Neuronal stem cell (in vitro differentiated cells): ENCODE measurements around the gene PKNOX2.
A peak's percentile ranks its signal among the peaks of the same experiment; 100 is the strongest.

Experiments
- DNase-seq: peaks from one replicate; pipeline ENCODE4 v3.0.0-alpha.2; 2013; ENCODE audit warnings: low spot score
- H2AFZ ChIP-seq: one replicate; pipeline ENCODE4 v1.6.1; 2013; ENCODE audit warnings: mild to moderate bottlenecking, low read length, inconsistent platforms
- H2AK5ac ChIP-seq: 2 replicates; pipeline ENCODE4 v1.6.1; 2013; ENCODE audit warnings: low read depth, mild to moderate bottlenecking, inconsistent platforms, low read length, moderate library complexity, mixed read lengths
- H2BK120ac ChIP-seq: 2 replicates; pipeline ENCODE4 v1.6.1; 2013; ENCODE audit warnings: low read depth, mild to moderate bottlenecking, inconsistent platforms, low read length, moderate library complexity, mixed read lengths
- H2BK12ac ChIP-seq: one replicate; pipeline ENCODE4 v1.6.1; 2013; ENCODE audit warnings: low read length, inconsistent platforms
- H2BK15ac ChIP-seq: 2 replicates; pipeline ENCODE4 v1.6.1; 2013; ENCODE audit warnings: mild to moderate bottlenecking, low read length, inconsistent platforms, mixed read lengths
- H2BK5ac ChIP-seq: one replicate; pipeline ENCODE4 v1.6.1; 2013; ENCODE audit warnings: inconsistent platforms, mild to moderate bottlenecking, low read length, moderate library complexity
- H3K14ac ChIP-seq: one replicate; pipeline ENCODE4 v1.6.1; 2013; ENCODE audit warnings: low read length, inconsistent platforms
- H3K18ac ChIP-seq: 2 replicates; pipeline ENCODE4 v1.6.1; 2013; ENCODE audit warnings: low read length, inconsistent platforms
- H3K23ac ChIP-seq: 2 replicates; pipeline ENCODE4 v1.6.1; 2013; ENCODE audit warnings: low read depth, mild to moderate bottlenecking, mixed read lengths, low read length, inconsistent platforms; ENCODE audit not compliant: poor library complexity
- H3K27ac ChIP-seq: replicated peaks from 3 replicates; pipeline ENCODE4 v1.5.1; 2013; ENCODE audit warnings: low read length, inconsistent platforms
- H3K27me3 ChIP-seq, 3 experiments: 2 replicates each; pipeline ENCODE4 v1.6.1; 2013; ENCODE audit warnings: low read length in 3 of 3, mild to moderate bottlenecking in 2 of 3, inconsistent platforms in 1 of 3, low read depth in 1 of 3, mixed read lengths in 1 of 3, moderate library complexity in 1 of 3; ENCODE audit not compliant: control insufficient read depth in 3 of 3, insufficient read depth in 3 of 3
- H3K36me3 ChIP-seq, 2 donors: replicated peaks in 1 of 2; 2 replicates each; pipeline ENCODE4 v1.6.1; 2013; ENCODE audit warnings: low read length in 2 of 2; ENCODE audit not compliant: control insufficient read depth in 2 of 2, insufficient read depth in 2 of 2
- H3K4ac ChIP-seq: 2 replicates; pipeline ENCODE4 v1.6.1; 2013; ENCODE audit warnings: inconsistent platforms, mild to moderate bottlenecking, low read length, moderate library complexity
- H3K4me1 ChIP-seq, 2 donors: 1 replicate in 1 of 2; 2 replicates in 1 of 2; pipeline ENCODE4 v1.6.1; 2013; ENCODE audit warnings: low read length in 2 of 2, low read depth in 1 of 2; ENCODE audit not compliant: control insufficient read depth in 2 of 2, insufficient read depth in 1 of 2
- H3K4me2 ChIP-seq: one replicate; pipeline ENCODE4 v1.6.1; 2013; ENCODE audit warnings: mild to moderate bottlenecking, low read length, inconsistent platforms; ENCODE audit not compliant: insufficient read depth, poor library complexity, severe bottlenecking
- H3K4me3 ChIP-seq, 2 donors: 2 replicates each; pipeline ENCODE4 v1.5.1; 2013; ENCODE audit warnings: low read length in 2 of 2, mild to moderate bottlenecking in 2 of 2, inconsistent platforms in 1 of 2, moderate library complexity in 1 of 2
- H3K79me1 ChIP-seq: one replicate; pipeline ENCODE4 v1.6.1; 2013; ENCODE audit warnings: low read depth, mild to moderate bottlenecking, inconsistent platforms, low read length, moderate library complexity
- H3K9ac ChIP-seq: one replicate; pipeline ENCODE4 v1.6.1; 2013; ENCODE audit warnings: mild to moderate bottlenecking, low read depth, low read length, inconsistent platforms; ENCODE audit not compliant: poor library complexity
- H3K9me3 ChIP-seq, 2 donors: replicated peaks in 1 of 2; 2 replicates each; pipeline versions ENCODE3 to v1.6.1; 2013; ENCODE audit warnings: low read length in 2 of 2, mild to moderate bottlenecking in 2 of 2, inconsistent platforms in 1 of 2, low read depth in 1 of 2, mixed read lengths in 1 of 2, moderate library complexity in 1 of 2; ENCODE audit not compliant: control insufficient read depth in 2 of 2, insufficient read depth in 1 of 2
- H4K8ac ChIP-seq: one replicate; pipeline ENCODE4 v1.6.1; 2013; ENCODE audit warnings: low read depth, mild to moderate bottlenecking, inconsistent platforms, low read length, moderate library complexity
- H4K91ac ChIP-seq: one replicate; pipeline ENCODE4 v1.6.1; 2013; ENCODE audit warnings: low read length, low read depth, mild to moderate bottlenecking, inconsistent platforms; ENCODE audit not compliant: poor library complexity
- WGBS, 2 donors: extraction: QIAGEN DNeasy Blood & Tissue Kit; methylation state at CpG; one replicate each; pipeline ENCODE4 v1.1.7; 2013; ENCODE audit warnings: missing lambda C conversion rate in 2 of 2, mixed read lengths in 1 of 2; ENCODE audit not compliant: insufficient read length in 2 of 2, insufficient replicate concordance in 1 of 2; ENCODE audit errors: extremely low coverage in 2 of 2; 5-methylcytosine and 5-hydroxymethylcytosine counted together

Gene PKNOX2

DNA sequence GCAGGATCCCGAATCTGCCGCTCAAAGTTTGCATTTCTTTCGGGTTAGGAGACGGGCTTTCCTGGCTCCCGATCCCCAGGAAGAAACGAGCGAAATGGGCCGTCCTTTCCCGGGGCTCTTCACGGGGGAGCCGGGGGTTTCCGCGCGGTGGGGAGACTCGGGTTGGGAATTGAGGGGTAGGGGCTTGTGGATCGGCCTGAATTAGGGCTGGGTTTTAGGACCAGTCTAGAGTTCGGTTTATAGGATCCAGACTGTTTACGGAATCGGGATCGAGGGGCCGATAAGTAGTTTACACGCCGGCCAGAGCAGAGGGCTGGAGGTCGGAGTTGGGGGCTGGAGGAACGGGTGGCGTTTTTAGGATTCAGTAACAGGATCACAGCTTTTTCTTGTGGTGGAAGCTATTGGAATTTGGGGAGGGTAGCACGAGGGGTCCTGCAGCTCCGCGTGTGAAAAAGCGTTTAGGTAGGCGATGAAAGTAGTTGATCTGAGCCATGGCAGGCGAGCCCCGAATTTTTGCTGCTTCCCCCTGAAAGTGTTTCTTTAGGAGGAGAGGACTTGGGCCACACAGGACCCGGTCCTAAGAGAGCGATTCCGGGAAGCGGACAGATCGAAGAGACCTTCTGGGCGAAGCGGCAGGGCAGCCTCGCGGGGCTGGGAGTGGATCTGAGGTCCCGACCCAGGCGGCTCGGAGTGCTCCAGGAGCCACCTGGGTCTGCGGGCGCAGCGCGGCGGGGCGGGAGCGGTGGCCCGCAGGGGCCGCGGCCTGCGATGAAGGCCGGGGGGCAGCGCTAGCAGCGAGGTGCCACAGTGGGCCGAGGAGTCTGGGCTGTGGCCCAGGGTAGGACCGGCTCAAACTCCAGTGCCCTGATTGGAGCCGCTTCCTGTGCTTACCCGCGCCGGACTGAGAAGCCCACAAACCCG lies 1.6 kb downstream of the PKNOX2 start:
- peaks cover 42 to 44% of the 10 kb centered on the region in 2 donors for H3K4me1 ChIP-seq

DNA sequence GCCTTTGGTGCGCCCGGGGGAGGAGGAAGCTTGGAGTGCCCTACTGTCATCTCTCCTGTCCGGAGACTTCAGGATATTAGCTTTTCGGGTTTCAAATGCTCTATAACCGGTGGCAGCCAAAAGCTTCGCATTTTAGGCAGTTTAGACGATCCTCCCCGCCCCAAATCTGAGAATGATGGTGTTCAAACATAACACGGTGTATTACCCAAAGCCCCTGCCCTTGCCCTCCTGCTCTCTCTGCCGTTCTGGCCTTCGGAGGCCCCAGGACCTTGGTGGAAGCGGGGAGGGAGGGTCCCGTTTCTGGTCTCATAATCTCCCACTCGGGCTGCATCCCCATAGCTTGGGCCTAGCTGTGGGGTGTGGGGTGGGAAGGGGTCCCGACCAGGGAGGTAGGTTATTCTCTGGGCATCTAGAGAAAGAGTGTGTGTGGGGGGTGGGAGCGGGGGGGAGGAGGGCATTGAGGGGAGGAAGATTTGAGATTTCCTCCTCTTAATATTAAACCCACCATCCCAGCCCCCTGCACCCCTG lies 2.3 kb downstream of the PKNOX2 start:
- Histone ChIP-seq H2BK120ac (peak overlapping the region; percentile 62), H3K36me3 (peaks cover 0 to 15% of the 10 kb centered on the region in 2 donors), H3K9me3 (peaks cover 0 to under 1% of the 10 kb centered on the region in 2 donors), H3K4me1 (peaks cover 44 to 49% of the 10 kb centered on the region in 2 donors), H3K79me1 (peaks cover 13% of the 10 kb centered on the region), H3K4me3 (peak overlapping the region; percentile 77 to 94), H2AFZ (no peak overlapping the region), H4K8ac (no peak overlapping the region), H3K4me2 (peak overlapping the region; percentile 96), H2BK15ac (peak overlapping the region; percentile 87), H4K91ac (peak overlapping the region; percentile 68), H3K27ac (no peak overlapping the region), H2BK5ac (peak overlapping the region; percentile 62), H3K23ac (no peak overlapping the region), H3K14ac (peak overlapping the region; percentile 59), H2AK5ac (peak overlapping the region; percentile 63), H3K4ac (peak overlapping the region; percentile 77), H2BK12ac (peak overlapping the region; percentile 34), H3K9ac (peak overlapping the region; percentile 97), H3K18ac (peak overlapping the region; percentile 97), H3K27me3 (no peaks in the 10 kb centered on the region)
- WGBS, 2 donors, result no CpG with 5 or more reads among the region's 16 CpGs
- peak; percentile 24 for DNase-seq

More for the DNA sequence above, 1.6 kb downstream of the PKNOX2 start:
- H3K9me3 ChIP-seq, result peaks cover 0 to 7% of the 10 kb centered on the region in 2 donors
- H3K4me3 ChIP-seq, result peak overlapping the region; percentile 77 to 94
- H3K18ac ChIP-seq, result peak overlapping the region; percentile 97
- peak; percentile 17 for DNase-seq
- peak overlapping the region; percentile 77 for H3K27ac ChIP-seq
- no peak overlapping the region for H3K23ac ChIP-seq
- no CpG with 5 or more reads among the region's 66 CpGs for WGBS, 2 donors
- H2AK5ac ChIP-seq, result peak overlapping the region; percentile 93
- peak overlapping the region; percentile 68 for H4K91ac ChIP-seq
- H3K36me3 ChIP-seq, result peaks cover 0 to 7% of the 10 kb centered on the region in 2 donors
- peaks cover 9% of the 10 kb centered on the region for H3K79me1 ChIP-seq
- H3K4me2 ChIP-seq, result peak overlapping the region; percentile 96
- peak overlapping the region; percentile 97 for H3K9ac ChIP-seq
- H2AFZ ChIP-seq, result no peak overlapping the region
- H2BK5ac ChIP-seq, result peak overlapping the region; percentile 62
- no peak overlapping the region for H2BK12ac ChIP-seq
- H3K27me3 ChIP-seq, result no peaks in the 10 kb centered on the region
- peak overlapping the region; percentile 87 for H2BK15ac ChIP-seq
- no peak overlapping the region for H4K8ac ChIP-seq
- peak overlapping the region; percentile 89 for H3K14ac ChIP-seq
- peak overlapping the region; percentile 62 for H2BK120ac ChIP-seq
- peak overlapping the region; percentile 43 for H3K4ac ChIP-seq

GRCh38 chr11:125167292-125167953 lies 2.9 kb downstream of the PKNOX2 start:
- Histone ChIP-seq H2BK12ac (no peak overlapping the region), H3K23ac (no peak overlapping the region), H3K18ac (peak overlapping the region; percentile 97), H3K9me3 (no peaks in the 10 kb centered on the region), H3K4ac (no peak overlapping the region), H2BK120ac (no peak overlapping the region), H3K36me3 (peaks cover 0 to 21% of the 10 kb centered on the region in 2 donors), H2BK5ac (peak overlapping the region; percentile 62), H3K27me3 (no peaks in the 10 kb centered on the region), H3K27ac (peak overlapping the region; percentile 11), H3K14ac (no peak overlapping the region), H4K8ac (no peak overlapping the region), H3K79me1 (peaks cover 13% of the 10 kb centered on the region), H3K9ac (peak overlapping the region; percentile 16), H3K4me2 (peak overlapping the region; percentile 96), H2AK5ac (peak overlapping the region; percentile 63), H2AFZ (peak overlapping the region; percentile 30), H3K4me1 (peaks cover 44 to 52% of the 10 kb centered on the region in 2 donors), H3K4me3 (peak overlapping the region; percentile 77 to 94), H2BK15ac (no peak overlapping the region), H4K91ac (no peak overlapping the region)
- WGBS, 2 donors, result no CpG with 5 or more reads among the region's 28 CpGs
- peak; percentile 86 for DNase-seq
